ENCODE results near the gene CAPN14.

Gene CAPN14

GRCh38 chr2:31243053-31243452 lies 25.7 kb upstream of the CAPN14 start:
- TF ChIP-seq CTCF (conservative IDR thresholded peaks at IDR 0.05; ENCODE audit: control insufficient read depth, insufficient read depth, low read depth, low read length) = no peak
- no peak for DNase-seq (ENCODE audit: low read depth)
- no peak overlapping the region for H3K4me3 ChIP-seq (ENCODE audit: control insufficient read depth, low read depth, low read length)

- H3K4me3 ChIP-seq (ENCODE audit: control insufficient read depth, low read depth, low read length) = no peak overlapping the region
- no peak for TF ChIP-seq CTCF (conservative IDR thresholded peaks at IDR 0.05; ENCODE audit: control insufficient read depth, insufficient read depth, low read depth, low read length)
- no peak for DNase-seq (ENCODE audit: low read depth)
These were observed 24.4 kb upstream of the CAPN14 start for GRCh38 chr2:31241625-31242270.

GRCh38 chr2:31240381-31241365 lies 23.4 kb upstream of the CAPN14 start:
- H3K4me3 ChIP-seq (ENCODE audit: control insufficient read depth, low read depth, low read length) = no peak overlapping the region
- TF ChIP-seq CTCF (conservative IDR thresholded peaks at IDR 0.05; ENCODE audit: control insufficient read depth, insufficient read depth, low read depth, low read length) = no peak
- no peak for DNase-seq (ENCODE audit: low read depth)

- TF ChIP-seq CTCF (conservative IDR thresholded peaks at IDR 0.05; ENCODE audit: control insufficient read depth, insufficient read depth, low read depth, low read length) = no peak
- H3K4me3 ChIP-seq (ENCODE audit: control insufficient read depth, low read depth, low read length) = no peak overlapping the region
- peak; percentile 66 for DNase-seq (ENCODE audit: low read depth)
These were observed 22.4 kb upstream of the CAPN14 start for GRCh38 chr2:31239593-31240177.

GRCh38 chr2:31238906-31239592 lies 21.7 kb upstream of the CAPN14 start:
- DNase-seq (ENCODE audit: low read depth) = no peak
- TF ChIP-seq CTCF (conservative IDR thresholded peaks at IDR 0.05; ENCODE audit: control insufficient read depth, insufficient read depth, low read depth, low read length) = no peak
- H3K4me3 ChIP-seq (ENCODE audit: control insufficient read depth, low read depth, low read length) = no peak overlapping the region

Measured in fibroblast of mammary gland (primary cell).